Skeletal muscle satellite cell (primary cell): ENCODE data around the gene CTIF.

Experiments
- H3K27me3 ChIP-seq: 2 replicates; pipeline ENCODE4 v1.7.0; 2013; ENCODE audit warnings: low read length; ENCODE audit not compliant: control insufficient read depth, insufficient read depth
- H3K36me3 ChIP-seq: 2 replicates; pipeline ENCODE4 v1.7.0; 2013; ENCODE audit warnings: mild to moderate bottlenecking, control low read depth, low read length; ENCODE audit not compliant: insufficient read depth
- H3K4me1 ChIP-seq: 2 replicates; pipeline ENCODE4 v1.7.0; 2013; ENCODE audit warnings: low read length; ENCODE audit not compliant: control insufficient read depth, insufficient read depth
- H3K4me2 ChIP-seq: 2 replicates; pipeline ENCODE4 v1.7.0; 2013; ENCODE audit warnings: mild to moderate bottlenecking, low read length
- H3K4me3 ChIP-seq: 2 replicates; pipeline ENCODE4 v1.7.0; 2013; ENCODE audit warnings: low read length
- H3K9ac ChIP-seq: 2 replicates; pipeline ENCODE4 v1.7.0; 2013; ENCODE audit warnings: mild to moderate bottlenecking, low read depth, low read length, moderate library complexity
- H3K9me3 ChIP-seq: replicated peaks from 2 replicates; pipeline ENCODE4 v1.7.0; 2013; ENCODE audit warnings: mild to moderate bottlenecking, control low read depth, low read length

CTIF gene

DNA sequence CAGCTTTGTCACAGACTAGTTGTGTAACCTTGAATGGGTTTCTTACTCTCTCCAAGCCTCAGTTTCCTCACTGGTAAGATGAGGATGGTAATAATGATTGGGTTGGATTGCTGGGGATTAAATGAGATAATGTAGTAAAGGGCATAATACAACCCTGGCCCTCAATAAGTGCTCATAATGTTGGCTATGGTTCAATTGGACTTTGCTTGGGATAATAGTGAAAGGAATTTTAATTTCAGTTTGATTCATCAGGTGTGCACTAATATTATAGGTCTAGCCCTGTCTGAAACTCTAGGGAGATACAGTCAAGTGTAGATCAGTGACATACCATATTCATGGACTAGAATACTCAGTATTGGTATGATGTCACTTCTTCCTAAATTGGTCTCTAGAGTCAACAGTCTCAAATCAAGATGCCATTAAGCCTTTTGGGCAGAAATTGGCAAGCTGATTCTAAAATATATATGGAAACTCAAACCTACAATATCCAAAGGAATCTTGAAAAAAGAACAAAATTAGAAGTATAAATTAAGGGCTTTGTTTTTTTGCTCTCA is 250.5 kb downstream of the CTIF start:
- Histone ChIP-seq H3K4me2 (no peak overlapping the region), H3K4me3 (no peak overlapping the region), H3K4me1 (peaks cover 4% of the 10 kb centered on the region), H3K9ac (no peak overlapping the region), H3K9me3 (no peaks in the 10 kb centered on the region), H3K36me3 (peaks cover 39% of the 10 kb centered on the region), H3K27me3 (no peaks in the 10 kb centered on the region)

DNA sequence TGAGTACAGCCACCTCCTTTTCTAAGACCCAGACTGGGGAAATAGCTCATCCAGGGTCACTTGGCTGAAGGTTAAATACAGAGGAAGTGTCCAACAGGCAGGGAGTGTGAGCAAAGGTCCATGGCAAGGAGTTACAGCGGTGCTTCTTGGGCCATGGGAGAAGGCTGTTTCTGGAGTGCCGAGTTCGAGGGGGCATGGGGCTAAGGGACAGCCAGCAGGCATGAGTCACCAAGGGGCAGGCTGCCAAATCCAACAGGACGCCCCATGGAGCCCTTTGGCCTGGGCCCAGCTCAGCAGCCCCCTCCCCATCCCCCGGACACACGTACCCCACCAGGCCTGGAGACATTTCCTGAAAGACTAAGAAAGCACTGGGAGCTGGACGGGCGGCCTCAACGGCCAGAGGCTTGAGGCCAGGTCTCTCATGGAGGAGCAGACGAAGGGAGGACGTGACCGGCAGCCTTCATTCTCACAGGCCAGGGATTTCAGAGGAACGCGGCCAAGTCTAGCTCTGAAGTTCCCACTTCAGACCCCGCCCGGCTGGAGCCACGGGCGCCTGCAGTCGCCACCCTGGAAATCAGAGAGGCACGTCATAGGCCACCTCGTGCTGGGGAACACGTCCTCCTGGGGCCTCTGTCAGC is 251.5 kb downstream of the CTIF start:
- no peaks in the 10 kb centered on the region for H3K27me3 ChIP-seq
- H3K36me3 ChIP-seq: peaks cover 38% of the 10 kb centered on the region
- H3K9me3 ChIP-seq: no peaks in the 10 kb centered on the region
- no peak overlapping the region for H3K4me2 ChIP-seq
- peaks cover 4% of the 10 kb centered on the region for H3K4me1 ChIP-seq
- no peak overlapping the region for H3K9ac ChIP-seq
- no peak overlapping the region for H3K4me3 ChIP-seq

DNA sequence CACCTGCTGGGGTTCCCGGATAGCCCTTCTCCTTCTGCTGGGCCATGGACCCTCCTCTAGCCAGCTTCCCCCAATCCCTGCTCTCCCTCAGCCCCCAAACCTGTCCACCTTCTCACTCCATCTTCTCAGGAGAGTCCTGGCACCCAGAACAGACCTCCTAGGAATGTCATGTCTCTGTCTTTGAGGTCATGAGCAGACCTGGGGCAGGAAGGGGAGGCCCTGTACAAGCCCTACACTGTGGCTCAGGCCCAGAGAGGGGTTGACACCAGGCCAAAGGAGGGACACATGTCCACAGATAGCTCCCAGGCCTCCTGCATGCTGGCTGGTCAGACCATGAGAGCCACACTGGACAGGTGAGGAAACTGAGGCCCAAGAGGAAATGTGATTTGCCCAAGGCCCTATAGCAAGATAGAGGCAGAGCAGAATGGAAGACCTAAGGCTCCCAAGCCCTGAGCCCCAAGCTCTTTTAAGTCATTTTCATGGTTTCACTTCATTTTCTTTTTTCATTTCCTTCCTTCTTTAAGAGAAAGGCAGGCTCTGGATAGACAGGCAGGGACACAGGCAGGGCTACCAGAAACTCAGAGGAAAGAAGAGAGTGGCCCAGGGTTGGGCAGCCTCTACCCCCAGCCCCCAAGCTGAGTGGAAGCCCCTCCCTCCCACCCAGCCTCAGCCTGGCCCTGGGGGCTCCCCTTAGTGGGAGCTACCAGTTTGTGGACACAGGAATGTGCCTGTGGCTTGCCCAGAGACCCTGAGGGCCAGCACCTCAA is 252.2 kb downstream of the CTIF start:
- no peak overlapping the region for H3K4me3 ChIP-seq
- H3K9me3 ChIP-seq: no peaks in the 10 kb centered on the region
- no peaks in the 10 kb centered on the region for H3K27me3 ChIP-seq
- H3K4me1 ChIP-seq: peaks cover 4% of the 10 kb centered on the region
- no peak overlapping the region for H3K4me2 ChIP-seq
- no peak overlapping the region for H3K9ac ChIP-seq
- peaks cover 35% of the 10 kb centered on the region for H3K36me3 ChIP-seq

DNA sequence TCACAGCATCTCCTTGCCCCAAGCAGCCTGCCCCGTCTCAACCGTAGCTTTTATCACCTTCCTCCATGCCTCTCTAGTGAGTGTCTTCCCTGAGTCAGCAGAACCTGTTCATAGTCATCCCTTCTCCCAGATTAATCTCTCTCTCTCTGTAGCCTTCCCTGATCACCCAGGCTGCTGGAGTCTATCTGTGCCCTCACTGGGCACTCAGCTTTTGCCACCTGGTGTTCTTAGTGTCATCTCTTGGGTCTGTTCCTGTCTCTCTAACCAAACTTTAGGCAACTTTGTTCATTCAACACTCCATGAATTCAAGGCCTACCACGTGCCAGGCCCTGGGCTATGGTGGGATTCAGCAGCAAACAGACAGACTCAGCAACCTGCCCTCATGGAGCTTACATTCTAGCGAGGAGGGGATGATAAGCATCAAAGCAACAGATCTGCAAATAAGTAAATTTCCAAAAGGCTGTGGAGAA is 252.8 kb downstream of the CTIF start:
- Histone ChIP-seq H3K27me3 (no peaks in the 10 kb centered on the region), H3K4me2 (no peak overlapping the region), H3K36me3 (peaks cover 36% of the 10 kb centered on the region), H3K4me3 (no peak overlapping the region), H3K9ac (no peak overlapping the region), H3K4me1 (peaks cover 4% of the 10 kb centered on the region), H3K9me3 (no peaks in the 10 kb centered on the region)

- H3K27me3 ChIP-seq: no peaks in the 10 kb centered on the region
- H3K36me3 ChIP-seq: peaks cover 34% of the 10 kb centered on the region
- H3K9me3 ChIP-seq: no peaks in the 10 kb centered on the region
- H3K4me3 ChIP-seq: no peak overlapping the region
- peaks cover 4% of the 10 kb centered on the region for H3K4me1 ChIP-seq
- H3K9ac ChIP-seq: no peak overlapping the region
- H3K4me2 ChIP-seq: no peak overlapping the region
Observed at GRCh38 chr18:48792141-48792540, 253.3 kb downstream of the CTIF start.

DNA sequence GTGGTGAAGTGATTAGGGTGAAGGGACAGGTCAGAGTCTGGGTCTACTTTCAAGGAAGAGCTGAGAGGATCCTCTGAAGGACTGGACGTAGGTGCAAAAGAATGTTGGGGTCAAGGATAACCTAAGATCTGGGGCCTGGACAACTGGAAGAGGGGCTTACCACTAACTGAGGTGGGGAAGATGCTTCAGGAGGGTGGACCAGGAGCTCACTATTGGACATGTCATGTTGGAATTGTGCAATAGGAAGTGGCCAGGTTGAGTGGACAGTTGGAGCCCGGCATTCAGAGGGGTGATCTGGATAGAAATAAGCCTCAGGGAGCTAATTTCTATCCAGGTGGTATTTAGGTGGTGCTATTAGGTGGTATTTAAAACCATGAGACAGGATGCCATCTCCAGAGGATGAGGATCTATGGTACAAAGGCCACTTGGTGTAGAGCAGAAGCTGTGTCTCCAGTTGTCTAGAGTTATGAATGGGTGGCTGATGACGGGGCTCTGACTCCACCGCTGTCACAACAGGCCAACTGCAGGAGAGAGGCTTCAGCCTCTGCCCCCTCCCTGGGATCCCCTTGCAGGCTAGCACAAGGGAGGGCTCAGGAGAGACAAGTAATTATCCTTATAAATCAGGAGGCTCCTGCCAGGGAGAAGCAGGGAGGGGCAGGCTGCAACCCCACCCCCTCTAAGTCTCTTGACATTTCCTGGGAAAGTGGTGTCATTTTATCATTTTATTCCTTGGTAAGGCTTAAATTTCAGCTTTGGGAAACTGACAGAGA is 254.0 kb downstream of the CTIF start:
- Histone ChIP-seq H3K4me3 (no peak overlapping the region), H3K9ac (no peak overlapping the region), H3K9me3 (no peaks in the 10 kb centered on the region), H3K36me3 (peaks cover 33% of the 10 kb centered on the region), H3K4me2 (no peak overlapping the region), H3K4me1 (no peaks in the 10 kb centered on the region), H3K27me3 (no peaks in the 10 kb centered on the region)

DNA sequence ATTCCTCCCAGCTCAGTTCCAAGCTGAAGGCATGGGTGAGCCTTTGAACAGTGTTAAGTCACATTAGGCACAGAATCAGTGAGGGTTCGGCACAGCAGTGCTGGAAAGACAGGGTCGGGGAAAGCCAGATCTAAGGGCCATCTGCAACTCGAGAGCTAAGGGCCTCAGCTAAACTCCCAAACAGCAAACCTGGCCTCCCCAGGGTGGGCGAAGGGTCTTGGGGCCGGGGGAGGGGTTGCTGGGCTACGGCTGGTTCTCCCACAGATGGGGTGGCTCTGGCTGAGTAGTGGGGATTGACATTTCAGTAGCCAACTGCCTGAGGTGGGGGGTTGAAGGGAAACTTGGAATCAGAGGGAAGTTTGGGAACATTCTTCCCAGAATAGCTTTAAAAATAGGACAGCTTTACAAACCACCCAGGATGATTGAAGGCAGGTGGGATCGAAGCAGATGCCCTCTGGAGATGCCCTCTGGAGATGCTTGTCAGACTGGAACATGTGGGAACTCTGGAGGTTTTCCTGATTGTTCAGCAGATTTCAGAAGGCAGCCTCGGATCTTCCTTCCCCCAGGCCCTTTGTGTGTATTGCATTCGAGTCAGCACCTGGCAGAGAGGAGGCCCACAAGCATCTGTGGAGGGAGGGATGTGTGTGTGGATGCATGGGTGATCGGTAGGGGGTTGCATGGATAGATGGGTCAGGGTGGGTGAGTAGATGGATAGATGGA is 255.6 kb downstream of the CTIF start:
- H3K4me3 ChIP-seq: no peak overlapping the region
- no peak overlapping the region for H3K4me2 ChIP-seq
- no peaks in the 10 kb centered on the region for H3K9me3 ChIP-seq
- no peaks in the 10 kb centered on the region for H3K27me3 ChIP-seq
- H3K9ac ChIP-seq: no peak overlapping the region
- no peaks in the 10 kb centered on the region for H3K4me1 ChIP-seq
- peaks cover 23% of the 10 kb centered on the region for H3K36me3 ChIP-seq

DNA sequence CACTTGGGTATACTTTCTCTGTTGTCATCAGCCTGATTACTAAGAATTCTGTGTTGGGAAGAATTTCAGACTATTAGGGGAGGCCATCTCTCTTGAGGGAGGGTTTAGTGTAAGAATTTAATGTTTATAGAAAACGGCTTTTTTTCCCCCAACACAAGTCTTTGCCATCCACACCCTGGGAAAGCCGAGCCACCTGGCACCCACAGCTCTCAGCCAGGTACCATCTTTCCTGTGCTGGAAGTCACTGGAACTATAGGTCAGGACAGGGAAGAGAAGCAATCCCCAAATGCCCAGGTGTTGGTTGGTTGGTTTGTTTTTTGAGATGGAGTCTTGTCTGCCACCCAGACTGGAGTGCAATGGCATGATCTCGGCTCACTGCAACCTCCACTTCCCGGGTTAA is 256.9 kb downstream of the CTIF start:
- Histone ChIP-seq H3K36me3 (peaks cover 22% of the 10 kb centered on the region), H3K9ac (no peak overlapping the region), H3K4me1 (peaks cover 3% of the 10 kb centered on the region)

DNA sequence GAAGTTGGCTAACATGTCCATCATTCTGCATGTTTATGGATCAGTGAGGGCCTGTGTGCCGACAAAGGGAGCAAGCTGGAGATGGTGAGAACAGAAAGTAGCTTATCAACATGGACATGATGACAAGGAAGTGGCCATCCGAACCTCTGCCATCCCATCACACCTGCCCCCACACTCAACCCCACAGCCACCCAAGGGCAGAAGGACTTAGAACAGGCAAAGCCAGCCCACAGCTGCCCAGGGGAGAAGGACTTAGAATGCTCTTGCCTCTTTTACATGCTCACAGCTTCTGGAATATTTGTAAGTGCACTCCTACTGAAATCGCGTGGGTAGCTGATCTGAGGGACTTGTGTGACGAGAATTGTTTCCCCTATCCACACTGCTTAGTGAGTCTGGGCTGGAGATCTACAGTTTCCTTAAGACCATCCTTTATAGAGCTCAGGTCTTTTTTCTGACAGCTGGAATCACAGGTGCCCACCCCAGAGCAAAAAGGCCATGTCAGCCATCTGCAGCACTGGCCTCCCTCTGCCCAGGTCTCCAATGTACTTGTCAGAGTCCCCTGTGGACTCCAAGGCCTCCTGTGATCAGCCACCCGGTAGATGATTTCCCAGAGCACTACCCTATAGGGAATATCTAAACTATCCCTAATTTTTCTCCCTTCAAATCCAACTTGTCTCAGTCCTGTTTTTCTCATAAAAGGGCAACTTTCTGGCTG is 257.8 kb downstream of the CTIF start:
- Histone ChIP-seq H3K4me3 (no peak overlapping the region), H3K4me1 (peaks cover 12% of the 10 kb centered on the region), H3K36me3 (peaks cover 26% of the 10 kb centered on the region), H3K9ac (no peak overlapping the region), H3K4me2 (no peak overlapping the region), H3K9me3 (no peaks in the 10 kb centered on the region), H3K27me3 (no peaks in the 10 kb centered on the region)

More for the DNA sequence above, 256.9 kb downstream of the CTIF start:
- Histone ChIP-seq H3K27me3 (no peaks in the 10 kb centered on the region), H3K4me2 (no peak overlapping the region), H3K9me3 (no peaks in the 10 kb centered on the region), H3K4me3 (no peak overlapping the region)

- no peak overlapping the region for H3K9ac ChIP-seq
Observed at GRCh38 chr18:48797841-48798255, 259.0 kb downstream of the CTIF start.

More at GRCh38 chr18:48797841-48798255, 259.0 kb downstream of the CTIF start:
- Histone ChIP-seq H3K9me3 (no peaks in the 10 kb centered on the region), H3K4me2 (no peak overlapping the region), H3K4me1 (peaks cover 16% of the 10 kb centered on the region), H3K27me3 (no peaks in the 10 kb centered on the region), H3K4me3 (no peak overlapping the region), H3K36me3 (peaks cover 29% of the 10 kb centered on the region)
